ENCODE data around the gene HOXA5.

HOXA5 gene

DNA sequence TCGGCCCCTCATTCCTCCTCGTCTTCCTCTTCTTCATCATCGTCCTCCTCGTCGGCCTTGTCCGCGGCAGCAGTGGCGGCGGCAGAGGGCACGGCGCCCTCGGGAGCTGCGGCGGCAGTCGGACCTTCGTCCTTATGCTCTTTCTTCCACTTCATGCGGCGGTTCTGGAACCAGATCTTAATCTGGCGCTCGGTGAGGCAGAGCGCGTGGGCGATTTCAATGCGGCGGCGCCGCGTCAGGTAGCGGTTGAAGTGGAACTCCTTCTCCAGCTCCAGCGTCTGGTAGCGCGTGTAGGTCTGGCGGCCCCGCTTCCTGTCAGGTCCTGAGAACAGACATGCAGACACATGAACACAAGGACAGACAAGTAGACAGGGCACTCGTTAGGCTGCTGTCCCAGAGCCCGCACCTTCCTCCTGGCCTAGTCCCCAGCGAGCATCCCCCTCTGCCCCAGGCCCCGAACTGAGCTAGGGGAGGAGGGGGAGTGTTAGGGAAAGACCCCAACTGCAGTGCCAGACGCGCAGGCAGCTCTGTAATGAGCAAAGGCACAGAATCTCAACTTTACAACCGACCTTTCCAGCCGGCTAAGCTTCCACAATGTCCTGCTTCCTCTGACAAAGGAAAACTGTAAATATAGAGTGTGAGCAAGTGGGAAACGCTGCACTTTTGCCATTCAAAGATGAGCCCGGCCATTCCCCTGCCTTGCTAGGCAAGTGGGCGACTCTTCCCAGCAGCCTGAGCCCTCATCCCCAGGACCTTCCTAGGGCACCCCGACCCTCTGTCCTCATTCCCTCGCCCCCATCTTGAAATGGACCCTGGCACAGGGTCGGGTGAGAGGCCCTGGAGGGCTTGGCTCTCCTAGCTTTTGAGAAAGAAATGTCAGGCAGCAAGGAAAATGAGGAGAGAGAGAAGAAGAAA is 11.7 kb upstream of the HOXA5 start:
- in situ Hi-C loops (cut with MboI; ENCODE audit: low pct_unique_long_range_greater_than_20kb, low sequenced_read_pairs, unreplicated experiment), result loop anchor here (10.0 to 25.0 kb wide), 2 partner anchors 90 to 793 kb away; partner anchors contain the start of gene EVX1
- TF ChIP-seq, protein P1, sequence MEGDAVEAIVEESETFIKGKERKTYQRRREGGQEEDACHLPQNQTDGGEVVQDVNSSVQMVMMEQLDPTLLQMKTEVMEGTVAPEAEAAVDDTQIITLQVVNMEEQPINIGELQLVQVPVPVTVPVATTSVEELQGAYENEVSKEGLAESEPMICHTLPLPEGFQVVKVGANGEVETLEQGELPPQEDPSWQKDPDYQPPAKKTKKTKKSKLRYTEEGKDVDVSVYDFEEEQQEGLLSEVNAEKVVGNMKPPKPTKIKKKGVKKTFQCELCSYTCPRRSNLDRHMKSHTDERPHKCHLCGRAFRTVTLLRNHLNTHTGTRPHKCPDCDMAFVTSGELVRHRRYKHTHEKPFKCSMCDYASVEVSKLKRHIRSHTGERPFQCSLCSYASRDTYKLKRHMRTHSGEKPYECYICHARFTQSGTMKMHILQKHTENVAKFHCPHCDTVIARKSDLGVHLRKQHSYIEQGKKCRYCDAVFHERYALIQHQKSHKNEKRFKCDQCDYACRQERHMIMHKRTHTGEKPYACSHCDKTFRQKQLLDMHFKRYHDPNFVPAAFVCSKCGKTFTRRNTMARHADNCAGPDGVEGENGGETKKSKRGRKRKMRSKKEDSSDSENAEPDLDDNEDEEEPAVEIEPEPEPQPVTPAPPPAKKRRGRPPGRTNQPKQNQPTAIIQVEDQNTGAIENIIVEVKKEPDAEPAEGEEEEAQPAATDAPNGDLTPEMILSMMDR (IDR thresholded peaks at IDR 0.05; ENCODE audit: extremely low read depth, insufficient read depth, missing control alignments), result no peak
- no peak for DNase-seq (ENCODE audit: low spot score)

DNA sequence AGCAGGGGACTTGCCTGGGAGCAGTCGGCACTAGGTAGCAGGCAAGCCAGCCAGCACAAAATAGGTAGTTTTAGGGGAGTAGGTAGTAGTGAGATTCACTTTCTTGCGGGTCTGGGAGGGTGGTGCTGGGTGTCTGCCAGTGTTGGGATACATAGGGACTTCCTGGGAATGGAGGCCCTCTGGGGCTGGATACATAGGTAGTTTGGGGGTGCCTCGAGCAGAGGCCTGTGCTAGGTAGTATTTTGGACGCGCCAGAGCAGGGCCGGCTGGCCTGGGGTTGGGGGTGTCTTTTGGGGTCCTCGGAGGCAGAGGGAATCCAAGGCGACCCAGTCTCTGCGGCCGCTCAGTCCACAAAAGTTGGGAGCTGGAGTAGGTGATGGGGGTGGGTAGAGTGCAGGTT is 10.9 kb upstream of the HOXA5 start:
- DNase-seq (ENCODE audit: low spot score), result no peak
- TF ChIP-seq, protein P1 (IDR thresholded peaks at IDR 0.05; ENCODE audit: extremely low read depth, insufficient read depth, missing control alignments), result no peak
- in situ Hi-C loops (cut with MboI; ENCODE audit: low pct_unique_long_range_greater_than_20kb, low sequenced_read_pairs, unreplicated experiment), result loop anchor here (10.0 to 25.0 kb wide), 2 partner anchors 90 to 792 kb away; partner anchors contain the start of gene EVX1

DNA sequence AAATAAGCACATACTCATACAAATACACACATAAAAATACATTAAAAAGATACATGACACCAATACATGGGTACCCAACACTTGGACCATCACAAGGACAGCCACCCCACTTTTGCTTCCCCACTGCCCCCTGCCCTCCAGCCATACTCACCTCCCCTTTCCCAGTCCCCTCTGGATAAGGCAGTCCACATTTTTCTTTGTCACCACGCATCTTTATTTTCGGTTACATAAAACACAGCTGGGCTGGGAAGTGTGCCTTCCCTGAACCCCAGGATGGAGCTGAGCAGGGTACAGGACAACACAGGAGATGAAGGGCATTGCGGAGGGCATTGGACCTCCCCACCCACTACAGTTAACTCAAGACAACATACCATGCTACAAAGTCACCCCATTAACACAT is 10.0 kb upstream of the HOXA5 start:
- in situ Hi-C loops (cut with MboI; ENCODE audit: low pct_unique_long_range_greater_than_20kb, low sequenced_read_pairs, unreplicated experiment), result loop anchor here (10.0 to 25.0 kb wide), 2 partner anchors 91 to 791 kb away; partner anchors contain the start of gene EVX1
- no peak for DNase-seq (ENCODE audit: low spot score)
- TF ChIP-seq, protein P1 (IDR thresholded peaks at IDR 0.05; ENCODE audit: extremely low read depth, insufficient read depth, missing control alignments), result no peak

DNA sequence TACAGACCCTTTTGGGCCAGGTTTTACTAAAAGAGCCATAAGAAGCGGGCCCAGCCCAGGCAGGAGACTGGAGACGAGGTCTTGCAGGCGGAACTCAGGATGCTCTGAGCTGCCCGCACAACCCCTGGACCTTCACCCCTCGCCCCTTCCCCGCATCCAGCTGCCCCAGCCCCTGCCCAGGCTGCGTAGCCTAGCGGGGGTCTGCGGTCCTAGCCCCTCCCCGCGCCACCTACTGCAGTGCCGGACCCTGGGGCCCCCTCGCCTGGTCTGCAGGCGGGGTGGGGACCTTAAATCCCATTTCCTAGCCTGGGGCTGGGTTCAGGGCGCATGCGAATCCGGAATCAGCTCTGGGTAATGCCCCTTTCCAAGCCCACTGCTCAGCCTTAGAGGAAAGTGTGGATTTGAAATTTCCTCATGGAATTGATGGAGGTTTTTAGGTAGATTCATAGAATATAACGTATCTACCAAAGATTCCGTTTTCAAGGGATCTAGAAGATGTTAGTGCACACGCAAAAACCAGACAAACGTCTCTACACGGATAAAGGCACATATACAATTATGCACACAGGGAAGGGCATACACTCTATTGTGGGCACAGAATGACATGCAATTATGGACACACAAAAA is 9.4 kb upstream of the HOXA5 start:
- TF ChIP-seq, protein P1 (IDR thresholded peaks at IDR 0.05; ENCODE audit: extremely low read depth, insufficient read depth, missing control alignments), result no peak
- no peak for DNase-seq (ENCODE audit: low spot score)
- in situ Hi-C loops (cut with MboI; ENCODE audit: low pct_unique_long_range_greater_than_20kb, low sequenced_read_pairs, unreplicated experiment), result loop anchor here (10.0 to 25.0 kb wide), 2 partner anchors 92 to 791 kb away; partner anchors contain the start of gene EVX1

DNA sequence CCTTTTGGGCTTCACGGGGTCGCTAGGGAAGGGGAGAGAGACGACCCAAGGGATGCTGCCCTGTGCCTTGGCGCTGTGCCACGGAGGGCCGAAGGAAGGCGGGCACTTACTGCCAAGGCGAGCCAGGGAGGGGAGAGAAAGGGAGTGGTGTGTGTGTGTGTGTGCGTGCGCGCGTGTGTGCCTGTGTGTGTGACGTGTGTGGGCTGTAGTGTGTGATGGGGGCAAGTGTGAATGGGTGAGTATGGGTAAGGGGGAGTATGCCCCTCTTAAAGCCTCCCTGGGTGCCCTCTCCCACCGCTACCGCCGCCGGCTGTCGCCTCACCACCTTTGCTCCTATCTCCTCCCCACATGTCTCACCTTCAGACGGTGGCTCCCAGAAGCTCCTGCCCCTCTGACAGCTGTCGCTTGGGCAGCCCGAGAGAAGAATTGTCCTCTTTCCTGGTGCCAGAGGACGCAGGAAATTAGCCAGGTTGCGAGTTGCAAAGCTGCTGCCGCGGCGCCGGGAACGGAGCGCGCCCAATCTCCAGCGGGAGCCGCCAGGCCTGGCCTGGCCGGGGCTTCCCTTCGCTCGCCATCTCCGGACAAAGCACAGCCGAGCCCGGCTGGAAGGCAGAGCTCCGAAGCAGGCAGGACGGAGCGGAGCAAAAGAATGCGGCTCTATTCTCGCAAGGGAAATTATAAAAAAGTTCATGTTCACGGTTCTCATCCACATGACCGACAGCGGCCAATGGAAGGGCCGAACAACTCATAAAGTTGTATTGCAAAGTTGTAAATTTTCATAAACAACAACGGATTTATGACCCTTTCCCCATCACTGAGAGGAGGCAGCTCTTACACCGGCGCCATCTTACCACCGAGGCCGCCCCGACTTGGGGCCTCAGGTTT is 8.7 kb upstream of the HOXA5 start, which contains the start of gene HOXA3:
HOXA3 (minus strand) TSS at position 653 of the 885 bp plus-strand sequence. CDS start 41,943 bp downstream, outside the sequence.
- TF ChIP-seq, protein P1 (IDR thresholded peaks at IDR 0.05; ENCODE audit: extremely low read depth, insufficient read depth, missing control alignments), result no peak
- in situ Hi-C loops (cut with MboI; ENCODE audit: low pct_unique_long_range_greater_than_20kb, low sequenced_read_pairs, unreplicated experiment), result loop anchor here (10.0 to 25.0 kb wide), 2 partner anchors 93 to 790 kb away; partner anchors contain the start of gene EVX1
- DNase-seq (ENCODE audit: low spot score), result no peak
